NT2/D1 (cell line): ENCODE measurements around the gene MLC1.

Source experiments
- SUZ12 ChIP-seq: IDR thresholded peaks from 2 replicates; pipeline ENCODE4 v1.6.1; 2011; ENCODE audit not compliant: insufficient read length, insufficient read depth; ENCODE audit errors: extremely low read depth
- YY1 ChIP-seq: IDR thresholded peaks from 2 replicates; pipeline ENCODE4 v1.6.1; 2011; ENCODE audit not compliant: insufficient read length, insufficient read depth
- ZNF274 ChIP-seq: IDR thresholded peaks from 2 replicates; pipeline ENCODE4 v1.6.1; 2011; ENCODE audit warnings: mild to moderate bottlenecking, low read depth, low read length

DNA sequence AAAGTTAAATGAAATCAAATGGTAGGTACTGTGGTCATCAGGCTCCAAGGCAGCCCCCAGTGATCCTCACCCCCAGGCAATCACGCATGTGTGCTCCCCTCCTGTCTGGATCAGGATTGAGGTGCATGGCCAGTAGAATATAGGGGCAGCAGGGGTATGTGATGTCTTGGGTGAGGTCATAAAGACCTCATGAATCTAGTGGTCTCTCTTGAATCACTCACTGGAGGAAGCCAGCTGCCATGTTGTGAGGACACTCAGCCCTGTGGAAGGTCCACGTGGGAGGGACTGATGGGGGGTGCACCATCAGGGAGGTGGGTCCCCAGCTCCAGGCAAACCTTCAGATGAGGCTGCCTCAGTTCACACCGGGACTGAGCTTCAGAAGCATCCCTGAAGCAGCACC, 65.9 kb downstream of the MLC1 start:
- no peak for TF ChIP-seq YY1
- TF ChIP-seq SUZ12: no peak
- TF ChIP-seq ZNF274: no peak
